Jurkat, Clone E6-1 (cell line): ENCODE results near the gene DAZAP1.
A peak's percentile ranks its signal among the peaks of the same experiment; 100 is the strongest.

ENCODE experiments used
- DNase-seq: peaks from one replicate; pipeline ENCODE4 v3.0.0-alpha.2; 2011; ENCODE audit warnings: low read depth, low spot score
- H3K4me3 ChIP-seq: 2 replicates; pipeline ENCODE4 v1.5.1; 2011; ENCODE audit warnings: mild to moderate bottlenecking, low read length, control low read depth, moderate library complexity

The DAZAP1 gene

GRCh38 chr19:1390890-1391423 is 16.4 kb upstream of the DAZAP1 start:
- no peak for DNase-seq
- no peak overlapping the region for H3K4me3 ChIP-seq

DNA sequence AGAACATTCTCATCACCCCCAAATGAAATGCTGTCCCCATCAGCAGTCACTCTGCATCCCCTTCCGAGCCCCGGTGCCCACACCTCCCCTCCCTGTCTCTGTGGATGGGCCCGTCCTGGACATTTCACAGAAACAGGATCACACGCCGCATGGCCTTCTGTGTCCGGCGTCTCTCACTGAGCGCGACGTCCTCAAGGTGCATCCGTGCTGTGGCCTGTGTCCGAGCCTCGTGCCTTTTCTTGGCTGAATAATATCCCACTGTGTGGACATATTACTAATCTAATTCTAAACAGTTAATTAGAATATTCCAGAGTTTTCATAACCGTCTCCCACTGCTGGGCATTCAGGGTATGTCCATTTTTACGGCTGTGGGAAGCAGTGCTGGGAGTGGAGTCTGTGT is 15.0 kb upstream of the DAZAP1 start:
- no peak for DNase-seq
- no peak overlapping the region for H3K4me3 ChIP-seq

GRCh38 chr19:1392939-1393530 is 14.4 kb upstream of the DAZAP1 start:
- DNase-seq: no peak
- H3K4me3 ChIP-seq: no peak overlapping the region

DNA sequence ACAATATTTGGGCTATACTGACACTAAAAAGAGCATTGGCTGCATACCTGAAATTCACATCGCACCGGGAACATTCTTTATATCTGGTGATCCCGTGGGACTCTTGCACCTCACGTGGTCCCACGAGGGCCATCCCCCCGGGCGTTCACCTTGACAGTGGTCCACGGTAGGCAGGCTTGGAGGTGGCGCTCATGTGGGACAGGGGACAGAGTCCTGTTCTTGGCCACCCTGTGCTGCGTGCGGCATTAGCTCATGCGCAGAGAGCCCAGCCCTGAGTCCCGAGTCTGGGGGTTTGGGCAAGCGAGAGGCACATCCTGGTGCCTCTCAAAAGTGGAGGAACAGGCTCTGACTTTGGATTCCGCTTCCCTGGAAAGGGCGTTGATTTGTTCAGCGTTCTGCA is 13.5 kb upstream of the DAZAP1 start:
- no peak for DNase-seq
- no peak overlapping the region for H3K4me3 ChIP-seq

- H3K4me3 ChIP-seq: no peak overlapping the region
- DNase-seq: no peak
Measured at GRCh38 chr19:1394252-1395193, 12.9 kb upstream of the DAZAP1 start.

DNA sequence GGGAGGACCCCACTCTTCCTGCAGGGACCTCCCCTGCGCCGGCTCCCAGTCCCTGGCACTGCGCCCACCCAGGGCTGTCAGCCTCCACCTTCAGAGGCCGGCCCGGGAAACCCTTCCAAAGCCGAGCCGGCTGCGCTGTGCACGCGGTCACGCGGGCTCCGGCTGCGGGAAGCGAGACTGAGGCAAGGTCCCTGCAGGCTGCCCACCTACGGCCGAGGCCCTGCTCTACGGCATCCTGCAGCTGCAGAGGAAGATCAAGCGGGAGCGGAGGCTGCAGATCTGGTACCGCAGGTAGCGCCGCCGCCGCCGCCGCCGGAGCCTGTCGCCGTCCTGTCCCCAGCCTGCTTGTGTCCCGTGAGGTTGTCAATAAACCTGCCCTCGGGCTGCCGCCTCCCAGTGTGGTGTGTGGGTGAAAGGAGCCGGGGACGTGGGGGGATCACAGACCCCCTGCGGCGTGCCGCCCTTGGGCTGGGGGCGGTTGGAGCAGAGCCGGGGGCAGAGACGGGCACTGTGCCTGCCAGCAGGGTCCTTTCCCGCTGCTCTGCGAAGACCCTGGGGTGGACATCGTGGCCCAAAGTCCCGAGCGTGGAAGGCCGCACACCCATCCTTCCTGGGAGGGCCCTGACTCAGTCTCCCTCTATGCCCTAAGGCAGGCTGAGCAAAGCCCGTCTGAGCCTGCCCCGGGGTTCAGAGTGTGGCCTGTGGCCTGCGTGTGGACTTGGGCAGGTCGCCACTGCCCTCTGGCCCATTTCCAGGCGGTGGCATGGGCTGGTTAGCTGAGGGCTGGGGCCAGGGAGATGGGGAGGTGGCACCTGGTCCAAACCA is 12.0 kb upstream of the DAZAP1 start:
- no peak for DNase-seq
- H3K4me3 ChIP-seq: no peak overlapping the region

- no peak overlapping the region for H3K4me3 ChIP-seq
- DNase-seq: no peak
Measured at GRCh38 chr19:1396019-1396767, 11.2 kb upstream of the DAZAP1 start.

GRCh38 chr19:1396768-1397679 is 10.4 kb upstream of the DAZAP1 start:
- DNase-seq: no peak
- no peak overlapping the region for H3K4me3 ChIP-seq

DNA sequence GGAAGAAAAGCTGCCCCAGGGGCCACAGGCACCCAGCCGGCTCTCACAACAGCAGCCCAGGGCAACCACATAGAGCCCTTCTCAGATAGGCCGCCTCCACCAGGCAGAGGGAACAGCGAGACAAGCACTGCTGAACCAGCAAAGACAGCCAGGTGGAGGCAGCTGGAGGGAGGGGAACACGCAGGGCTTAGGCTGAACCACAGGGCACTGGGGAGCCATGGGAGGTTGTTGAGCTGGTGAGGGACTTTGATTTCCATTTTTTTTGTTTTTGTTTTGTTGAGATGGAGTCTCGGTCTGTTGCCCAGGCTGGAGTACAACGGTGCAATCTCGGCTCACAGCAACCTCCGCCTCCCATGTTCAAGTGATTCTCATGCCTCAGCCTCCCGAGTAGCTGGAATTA is 9.5 kb upstream of the DAZAP1 start:
- no peak for DNase-seq

DNA sequence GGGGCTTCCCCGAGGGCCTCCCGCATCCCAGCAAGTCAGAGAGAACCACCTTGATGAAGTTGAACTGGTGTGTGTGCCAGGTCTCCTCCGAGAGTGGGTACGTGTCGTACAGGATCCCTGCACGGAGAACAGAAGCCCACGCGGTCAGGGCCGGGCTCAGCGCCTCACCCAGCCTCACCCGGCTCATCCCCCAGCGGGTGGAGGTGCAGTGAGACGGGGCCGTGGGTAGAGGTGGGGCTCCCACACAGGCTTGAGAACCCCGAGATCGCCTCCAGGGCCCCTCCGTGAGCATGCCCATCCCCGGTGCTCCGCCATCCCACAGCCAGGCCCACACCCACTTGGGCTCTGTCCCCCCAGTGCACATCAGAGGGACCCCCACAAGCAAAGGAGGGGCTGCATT is 8.3 kb upstream of the DAZAP1 start:
- DNase-seq: no peak
- H3K4me3 ChIP-seq: no peak overlapping the region

More for the DNA sequence above, 9.5 kb upstream of the DAZAP1 start:
- H3K4me3 ChIP-seq: no peak overlapping the region

DNA sequence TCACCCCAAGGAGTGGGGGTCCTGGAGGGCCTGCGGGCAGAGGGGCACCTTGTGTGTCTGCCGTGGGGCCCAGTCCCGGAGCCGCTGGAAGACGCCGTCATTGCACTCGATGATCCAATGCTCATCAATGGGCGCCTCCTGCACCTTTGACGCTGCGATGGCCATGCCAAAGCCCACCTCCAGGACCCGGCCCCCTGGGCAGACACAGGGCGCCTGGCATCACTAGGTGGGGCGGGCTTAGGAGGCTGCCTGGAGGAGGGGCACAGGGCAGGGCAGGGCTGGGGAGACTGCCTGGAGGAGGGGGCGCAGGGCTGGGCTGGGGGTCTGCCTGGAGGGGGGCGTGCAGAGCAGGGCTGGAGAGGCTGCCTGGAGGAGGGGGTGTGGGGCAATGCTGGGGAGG is 7.6 kb upstream of the DAZAP1 start:
- H3K4me3 ChIP-seq: no peak overlapping the region
- DNase-seq: no peak

DNA sequence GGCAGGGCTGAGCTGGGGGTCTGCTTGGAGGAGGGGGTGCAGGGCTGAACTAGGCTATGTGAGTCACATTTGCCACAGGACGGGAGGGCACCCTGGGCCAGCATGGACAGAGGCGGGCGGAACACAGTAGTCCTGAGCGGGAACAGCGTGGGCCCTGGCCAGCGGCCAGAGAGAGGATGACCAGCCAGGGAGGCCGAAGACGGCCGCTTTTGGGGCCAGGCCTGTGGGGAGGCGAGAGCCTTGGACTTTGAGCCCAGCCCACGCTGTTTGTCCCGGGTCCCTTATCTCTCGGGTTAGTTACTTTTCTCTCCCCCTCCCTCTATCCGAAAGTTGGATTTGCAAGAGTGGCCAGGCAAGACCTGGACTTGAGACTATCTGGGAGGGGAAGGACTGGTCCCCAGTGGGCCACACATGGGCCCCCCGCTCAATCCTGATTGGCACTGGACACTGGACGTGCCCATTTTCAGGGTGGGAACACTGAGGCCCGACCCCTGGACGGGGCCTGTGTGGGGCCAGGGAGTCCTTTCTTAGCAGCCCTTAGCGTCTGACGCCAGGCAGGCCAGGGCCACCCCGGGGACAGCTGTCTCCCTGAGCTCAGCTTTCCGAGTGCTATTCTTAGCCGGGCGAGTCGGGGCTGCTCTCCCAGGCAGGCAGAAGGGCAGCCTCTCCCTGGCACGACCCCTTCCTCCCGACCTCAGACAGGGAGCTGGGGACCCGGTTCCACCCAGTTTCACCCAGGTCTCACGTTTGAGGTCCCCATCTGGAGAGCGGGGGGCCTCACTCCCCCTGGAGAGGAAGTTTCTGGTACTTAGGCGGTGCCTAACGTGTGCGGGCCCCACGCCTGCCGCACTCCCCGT is 6.9 kb upstream of the DAZAP1 start:
- peak overlapping the region; percentile 68 for H3K4me3 ChIP-seq
- DNase-seq: no peak

DNA sequence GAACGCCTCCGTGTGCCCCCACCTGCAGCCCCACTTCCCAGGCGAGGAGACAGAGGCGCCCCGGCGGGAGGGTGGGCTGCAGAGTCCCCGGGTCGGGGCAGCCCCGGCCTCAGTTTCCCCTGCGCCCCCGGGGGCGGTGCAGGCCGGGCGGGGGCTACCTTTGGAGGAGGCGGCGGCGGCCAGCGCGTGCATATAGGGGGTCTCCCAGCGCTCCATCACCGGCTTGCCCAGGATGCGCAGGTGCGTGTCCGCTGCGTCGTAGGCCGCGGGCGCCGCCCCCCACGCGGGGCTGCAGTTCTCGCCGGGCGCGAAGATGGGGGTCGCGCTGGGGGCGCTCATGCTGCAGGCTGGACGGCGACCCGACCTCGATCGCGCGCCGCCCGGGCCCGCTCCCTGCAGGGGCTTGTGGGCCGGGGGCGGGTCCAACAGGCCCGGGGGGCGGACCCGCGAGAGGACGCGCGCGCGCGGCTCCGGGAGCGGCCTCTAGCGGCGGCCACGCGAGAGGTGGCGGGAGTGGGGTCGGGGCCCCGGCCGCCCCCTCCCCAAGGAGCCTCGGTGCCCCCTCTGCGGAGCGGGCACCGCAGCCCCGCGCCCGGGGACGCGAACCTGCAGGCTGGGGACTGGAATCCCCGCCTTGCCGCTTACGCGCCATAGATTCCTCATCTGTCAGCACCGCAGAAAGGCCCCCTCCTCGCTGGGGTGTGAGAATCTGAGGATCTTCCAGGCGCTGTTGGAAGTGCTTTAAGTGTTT is 6.1 kb upstream of the DAZAP1 start, which contains the start of gene GAMT:
TSS of gene GAMT (minus strand) at position 405 of the 751 bp plus-strand sequence. CDS start at position 339, 66 bp downstream.
- no peak for DNase-seq
- H3K4me3 ChIP-seq: peak within 1 kb of the TSS; percentile 68

- H3K4me3 ChIP-seq: peak overlapping the region; percentile 68
- DNase-seq: no peak
Measured at GRCh38 chr19:1401889-1402217, 5.5 kb upstream of the DAZAP1 start.

DNA sequence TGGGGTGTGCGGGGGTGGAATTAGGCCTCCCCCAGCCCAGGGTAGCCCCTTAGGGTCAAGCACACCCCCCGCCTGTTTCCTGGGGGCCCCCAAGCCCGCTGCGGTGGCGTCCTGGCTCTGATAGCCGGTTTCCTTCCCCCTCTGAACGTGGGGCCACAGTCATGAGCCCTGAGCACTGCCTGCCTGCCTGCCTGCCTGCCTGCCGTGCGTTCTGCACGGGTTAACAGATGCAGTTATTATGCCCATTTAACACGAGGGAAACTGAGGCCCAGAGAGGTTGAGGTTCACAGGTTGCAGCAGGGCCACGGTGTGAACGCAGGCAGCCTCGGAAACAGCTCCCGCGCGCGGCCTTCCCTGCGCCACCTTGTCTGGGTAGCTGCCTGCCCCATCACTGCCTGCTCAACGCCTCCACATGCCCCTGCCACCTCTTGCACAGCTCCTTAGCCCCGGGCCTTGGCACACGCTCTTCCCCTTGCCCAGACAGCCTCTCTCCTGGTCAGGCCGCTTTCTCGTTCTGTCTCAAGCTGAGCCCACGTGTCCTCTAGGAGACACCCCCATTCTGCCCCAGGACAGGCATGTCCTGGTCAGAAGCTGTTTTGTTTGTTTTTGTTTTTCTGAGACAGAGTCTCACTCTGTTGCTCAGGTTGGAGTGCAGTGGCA is 4.8 kb upstream of the DAZAP1 start:
- no peak for DNase-seq
- H3K4me3 ChIP-seq: no peak overlapping the region
